Measurements from ENCODE around the gene ERO1B.

- no peak for TF ChIP-seq CTCF (IDR thresholded peaks at IDR 0.05; ENCODE audit: poor library complexity, severe bottlenecking)
- no peak for TF ChIP-seq SMC3 (conservative IDR thresholded peaks at IDR 0.05; ENCODE audit: poor library complexity)
- TF ChIP-seq TAF1 (IDR thresholded peaks at IDR 0.05; ENCODE audit: low read depth) = no peak
- TF ChIP-seq EZH2 (IDR thresholded peaks at IDR 0.05; ENCODE audit: borderline replicate concordance, insufficient read depth, low read length, poor library complexity, severe bottlenecking) = no peak
- no peak for TF ChIP-seq RAD21 (conservative IDR thresholded peaks at IDR 0.05)
- no peak for TF ChIP-seq POLR2AphosphoS5 (IDR thresholded peaks at IDR 0.05)
- no peak for TF ChIP-seq MXI1 (conservative IDR thresholded peaks at IDR 0.05; ENCODE audit: poor library complexity, severe bottlenecking)
Observed at GRCh38 chr1:236207569-236207968, 74.2 kb downstream of the ERO1B start.

Measured in neural cell (in vitro differentiated cells).